ENCODE measurements around the gene ZNF438.
A peak's percentile ranks its signal among the peaks of the same experiment; 100 is the strongest.
"Not testable (repeated sequence)": the region's sequence is repeated elsewhere in the genome, so short reads cannot be mapped to it uniquely, and the experiment has no call there.

The ZNF438 gene, protein sequence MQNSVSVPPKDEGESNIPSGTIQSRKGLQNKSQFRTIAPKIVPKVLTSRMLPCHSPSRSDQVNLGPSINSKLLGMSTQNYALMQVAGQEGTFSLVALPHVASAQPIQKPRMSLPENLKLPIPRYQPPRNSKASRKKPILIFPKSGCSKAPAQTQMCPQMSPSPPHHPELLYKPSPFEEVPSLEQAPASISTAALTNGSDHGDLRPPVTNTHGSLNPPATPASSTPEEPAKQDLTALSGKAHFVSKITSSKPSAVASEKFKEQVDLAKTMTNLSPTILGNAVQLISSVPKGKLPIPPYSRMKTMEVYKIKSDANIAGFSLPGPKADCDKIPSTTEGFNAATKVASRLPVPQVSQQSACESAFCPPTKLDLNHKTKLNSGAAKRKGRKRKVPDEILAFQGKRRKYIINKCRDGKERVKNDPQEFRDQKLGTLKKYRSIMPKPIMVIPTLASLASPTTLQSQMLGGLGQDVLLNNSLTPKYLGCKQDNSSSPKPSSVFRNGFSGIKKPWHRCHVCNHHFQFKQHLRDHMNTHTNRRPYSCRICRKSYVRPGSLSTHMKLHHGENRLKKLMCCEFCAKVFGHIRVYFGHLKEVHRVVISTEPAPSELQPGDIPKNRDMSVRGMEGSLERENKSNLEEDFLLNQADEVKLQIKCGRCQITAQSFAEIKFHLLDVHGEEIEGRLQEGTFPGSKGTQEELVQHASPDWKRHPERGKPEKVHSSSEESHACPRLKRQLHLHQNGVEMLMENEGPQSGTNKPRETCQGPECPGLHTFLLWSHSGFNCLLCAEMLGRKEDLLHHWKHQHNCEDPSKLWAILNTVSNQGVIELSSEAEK

DNA sequence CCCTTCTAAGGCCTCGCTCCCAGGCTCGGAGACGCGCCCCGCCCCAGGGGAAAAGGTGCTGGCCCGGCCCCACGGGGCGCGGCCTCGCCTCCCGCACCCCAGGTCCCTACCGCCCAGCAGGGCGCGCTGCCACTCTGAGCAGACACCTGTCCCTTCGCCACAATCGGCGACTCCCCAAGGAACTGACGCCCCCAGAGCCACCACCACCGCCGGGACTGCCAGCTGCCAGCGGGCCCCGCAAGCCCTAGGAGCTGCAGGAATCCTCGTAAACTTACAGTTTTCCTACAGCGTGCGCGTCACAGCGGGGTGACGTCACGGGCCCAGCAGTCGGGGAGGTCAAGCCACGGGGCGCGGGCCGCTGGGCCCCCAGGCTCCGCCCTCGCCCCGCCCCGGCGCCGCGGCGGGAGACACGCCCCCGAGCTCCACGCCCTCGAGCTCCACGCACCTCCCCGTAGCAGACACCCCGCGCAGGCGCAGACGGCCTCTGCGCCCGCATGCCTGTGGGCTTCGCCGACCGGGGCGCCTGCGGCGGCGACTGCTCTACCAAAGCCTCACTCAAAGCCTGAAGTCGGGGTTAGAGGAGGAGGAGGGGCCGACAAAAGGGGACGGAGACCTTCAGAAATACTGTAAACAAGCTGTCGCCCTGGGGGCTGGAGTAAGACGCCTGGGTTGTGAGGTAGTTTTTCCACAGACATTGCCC is at the start of gene ZNF438:
Gene ZNF438, minus strand, starts transcription at position 308 of the 700 bp plus-strand sequence. CDS start 154,831 bp downstream, outside the sequence.
- peak; percentile 94 for DNase-seq

DNA sequence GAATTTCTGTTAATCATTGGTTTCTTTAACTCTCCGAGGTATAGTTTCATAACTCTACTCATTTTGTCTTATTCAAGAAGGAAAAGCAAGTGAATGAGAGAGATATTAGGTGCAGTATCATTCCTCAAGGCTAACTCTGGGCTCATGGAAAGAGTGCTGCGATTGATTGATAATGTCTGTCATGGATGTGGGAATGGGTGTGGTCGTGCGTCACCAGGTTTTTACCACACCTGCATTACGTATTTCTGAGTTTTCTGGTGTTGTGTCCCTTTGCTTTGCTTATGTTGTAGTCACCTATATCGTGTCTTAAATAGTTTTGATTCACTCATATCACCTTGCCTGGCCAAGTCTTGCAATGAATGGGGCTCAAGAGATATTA is 44.9 kb upstream of the ZNF438 start:
- no peak for DNase-seq

DNA sequence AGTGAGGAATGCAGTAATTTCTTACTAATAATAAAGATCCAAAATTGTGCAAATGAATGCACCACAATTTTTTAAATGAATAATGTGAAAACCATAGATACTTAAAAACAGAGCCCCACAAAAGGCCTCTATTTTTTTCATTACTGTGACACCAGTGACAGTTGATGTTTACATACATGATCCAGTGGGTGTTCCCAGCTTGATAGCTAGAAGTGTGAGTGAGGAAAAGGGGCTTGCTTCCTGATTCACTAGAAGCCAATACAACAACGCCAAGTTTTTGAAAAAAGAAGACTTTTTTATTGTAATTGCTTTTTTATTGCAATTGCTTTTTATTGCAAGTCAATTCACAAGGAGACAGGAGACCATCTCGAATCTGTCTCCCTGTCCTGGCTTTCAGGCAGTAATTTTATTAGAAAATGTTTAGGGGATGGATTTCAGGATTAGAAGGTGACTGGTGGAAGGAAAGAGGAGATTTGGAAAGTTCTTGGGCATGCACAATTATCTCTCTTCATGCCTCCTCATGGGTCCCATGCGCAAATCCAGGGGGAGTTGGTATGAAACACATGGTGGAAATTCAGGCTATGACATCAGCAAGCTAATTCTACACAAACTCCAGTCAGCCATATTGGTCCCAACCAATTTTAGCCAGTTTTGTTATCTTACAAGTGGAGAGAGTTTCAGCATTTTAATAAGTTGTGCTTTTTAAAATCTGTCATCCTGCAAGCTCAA is 44.4 kb upstream of the ZNF438 start:
- DNase-seq: no peak

DNA sequence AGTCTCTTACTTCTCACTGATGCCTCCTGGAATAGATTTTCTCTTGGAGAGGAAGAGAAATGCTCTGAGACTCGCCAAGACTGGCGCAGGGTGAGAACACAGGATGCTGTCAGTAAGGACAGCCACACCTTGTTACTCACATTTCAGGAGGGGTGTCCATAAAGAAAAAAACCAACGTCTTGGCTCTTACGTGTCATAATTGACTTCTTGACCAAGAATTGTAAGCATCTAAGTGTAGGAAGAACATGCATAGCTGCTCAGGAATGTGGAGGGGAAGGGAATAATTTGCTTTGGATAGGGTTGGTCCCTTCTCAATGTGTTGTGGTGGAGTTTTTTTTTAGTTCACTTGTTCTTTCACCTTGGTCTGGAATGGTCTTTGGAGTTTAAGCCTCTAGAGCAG is 43.8 kb upstream of the ZNF438 start:
- DNase-seq: no peak

DNA sequence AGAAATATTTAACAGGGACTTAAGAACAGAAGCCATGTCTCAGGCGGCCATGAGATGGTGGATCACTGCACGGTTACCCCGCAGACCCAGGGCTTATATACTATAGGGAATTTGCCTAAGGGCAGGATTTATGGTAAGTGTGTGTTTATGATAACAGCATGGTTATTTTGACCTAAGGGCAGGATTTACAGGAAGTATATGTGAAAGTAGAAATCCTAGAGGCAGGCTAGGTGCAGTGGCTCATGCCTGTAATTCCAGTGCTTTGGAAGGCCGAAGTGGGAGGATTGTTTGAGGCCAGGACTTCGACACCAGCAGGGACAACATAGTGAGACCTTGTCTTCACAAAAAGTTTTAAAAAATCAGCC is 43.0 kb upstream of the ZNF438 start:
- DNase-seq: no peak

DNA sequence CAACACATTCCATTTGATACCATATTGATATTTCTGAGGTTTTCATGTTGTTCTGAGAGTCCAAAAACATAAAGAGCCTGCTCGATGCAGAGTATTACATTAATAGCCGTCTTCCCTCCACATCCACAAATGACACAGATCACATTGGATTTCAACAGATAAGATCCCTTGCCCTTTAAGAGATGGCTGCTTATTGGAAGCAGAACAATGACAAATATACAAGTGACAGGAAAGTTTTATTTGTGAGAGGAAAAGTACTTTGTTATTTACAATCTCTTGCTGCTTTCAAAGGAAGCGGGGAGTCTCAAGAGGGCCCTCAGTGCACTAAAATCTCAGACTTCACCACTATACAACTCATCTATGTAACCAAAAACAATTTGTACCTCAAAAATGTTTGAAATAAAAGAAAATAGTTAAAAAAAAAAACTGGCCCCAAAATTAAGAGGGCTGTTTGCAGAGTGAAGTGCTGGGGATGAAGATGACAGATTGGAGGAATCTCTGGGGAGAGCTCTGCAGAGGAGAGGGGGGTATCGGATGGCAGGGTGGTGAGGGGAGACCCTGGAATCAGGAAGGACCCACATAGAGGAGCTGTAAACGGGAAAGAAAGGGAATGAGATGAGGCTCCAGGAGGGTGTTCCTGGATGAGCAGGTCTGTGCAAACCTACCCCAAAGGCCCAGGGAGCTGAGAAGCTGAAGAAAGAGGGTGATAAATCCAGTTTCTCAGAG is 42.5 kb upstream of the ZNF438 start:
- DNase-seq: no peak

DNA sequence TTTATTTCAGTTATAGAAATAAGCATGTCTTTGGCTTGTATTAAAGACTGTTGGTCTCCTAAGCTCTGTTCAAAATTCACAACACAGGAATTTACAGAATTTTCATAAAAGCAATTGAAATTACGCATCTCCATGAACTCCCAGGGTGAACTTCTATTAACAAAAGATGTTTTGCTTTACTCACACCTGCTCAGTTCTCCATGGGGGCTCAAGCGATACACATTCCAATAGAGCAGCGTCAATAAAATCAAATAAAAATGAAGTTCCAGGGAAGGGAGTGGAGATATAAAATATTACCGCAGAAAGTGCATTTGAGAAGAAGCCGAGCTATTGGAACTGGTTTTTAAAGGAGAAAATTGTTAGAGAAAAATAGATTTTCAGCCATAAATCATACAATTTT is 41.5 kb upstream of the ZNF438 start:
- no peak for DNase-seq

DNA sequence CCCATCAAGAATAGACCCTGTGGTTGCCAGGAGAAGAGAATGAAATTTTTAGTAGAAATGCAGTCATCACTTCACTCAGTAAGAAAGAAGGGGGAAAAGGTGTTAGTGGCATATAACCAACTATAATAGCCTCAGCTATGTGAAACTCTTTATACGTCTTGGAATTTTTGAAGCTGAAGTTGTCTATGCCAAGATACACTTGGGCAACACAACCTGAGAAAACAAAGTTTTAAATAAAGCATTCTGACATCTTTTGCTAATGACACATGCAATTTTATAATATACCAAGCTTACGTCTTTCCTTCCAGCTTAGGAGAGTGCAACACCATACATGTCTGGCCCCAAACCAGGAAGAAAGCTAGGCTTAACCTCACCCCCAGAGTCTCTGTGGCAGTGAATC is 40.8 kb upstream of the ZNF438 start:
- DNase-seq: no peak

DNA sequence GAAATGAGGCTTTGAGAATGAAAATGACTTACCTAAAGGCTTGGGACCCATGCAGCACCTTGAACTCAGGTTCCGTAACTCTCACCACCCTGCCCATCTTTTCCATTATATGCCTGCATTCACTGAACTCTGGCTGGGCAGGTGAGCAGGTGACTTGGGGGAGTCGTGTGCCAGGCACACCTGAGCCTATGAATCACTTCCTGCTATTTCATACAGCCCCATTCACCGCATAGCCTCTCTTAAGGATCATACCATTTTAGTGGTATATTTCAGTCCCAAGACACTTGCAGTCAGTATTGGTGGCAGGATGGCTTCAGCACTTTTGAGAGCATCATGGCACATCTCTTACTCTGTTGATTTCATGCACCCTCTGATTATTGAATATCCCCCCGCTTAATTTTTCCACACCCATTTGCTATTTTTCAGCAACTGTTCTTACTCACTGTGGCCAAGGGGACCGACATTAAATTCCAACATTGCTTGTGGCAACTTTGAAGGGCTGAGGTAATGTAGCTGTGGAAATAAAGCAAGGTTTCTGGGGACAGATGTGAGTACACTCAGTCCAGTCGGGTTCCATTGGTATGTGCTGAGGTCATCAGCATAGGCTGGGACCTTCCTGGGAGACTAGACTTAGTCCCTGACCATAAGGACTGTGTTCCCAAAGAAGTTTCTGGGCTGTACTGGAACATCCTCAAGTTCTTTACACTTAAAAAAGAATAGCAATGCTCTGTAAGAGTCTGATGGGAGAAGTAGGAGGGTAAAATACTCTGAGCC is 39.8 kb upstream of the ZNF438 start:
- DNase-seq: no peak

DNA sequence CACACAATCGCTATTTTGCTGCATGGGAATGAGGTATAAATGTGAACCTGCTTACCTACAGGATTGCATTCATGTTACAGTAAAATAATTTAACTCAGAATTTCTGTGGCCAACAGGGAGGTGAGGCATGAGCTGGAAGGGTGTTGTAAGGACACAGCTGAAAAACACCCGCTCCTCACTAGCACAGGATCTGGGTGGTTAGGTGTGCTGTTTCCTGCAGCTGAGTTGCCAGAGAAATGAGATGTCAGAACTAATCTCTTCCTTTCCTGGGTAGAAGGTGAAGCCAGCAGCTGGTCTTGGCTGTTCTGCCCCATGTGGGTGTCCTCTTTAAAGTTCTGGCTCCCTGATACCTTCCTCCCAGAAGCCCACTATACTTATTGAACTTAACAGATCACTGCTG is 39.0 kb upstream of the ZNF438 start:
- DNase-seq: no peak

DNA sequence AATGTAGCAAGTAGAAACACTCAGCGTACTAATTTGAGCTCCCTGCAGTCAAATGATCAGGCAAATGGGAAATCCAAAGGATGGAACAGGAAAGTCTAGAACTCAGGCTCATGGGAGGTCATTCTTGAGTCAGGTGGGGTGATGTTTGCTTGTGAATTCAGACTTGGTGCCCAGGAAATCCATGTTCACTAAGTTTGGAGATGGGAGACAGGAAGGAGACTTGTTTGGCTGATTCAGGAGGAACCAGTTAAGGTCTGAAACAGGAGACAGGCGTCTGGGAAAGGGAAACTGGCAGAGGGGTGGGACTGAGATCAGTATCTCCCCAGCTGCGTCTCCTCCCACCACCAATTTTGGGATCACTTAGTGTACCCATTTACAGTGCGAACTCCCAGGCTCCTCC is 38.4 kb upstream of the ZNF438 start:
- DNase-seq: no peak

DNA sequence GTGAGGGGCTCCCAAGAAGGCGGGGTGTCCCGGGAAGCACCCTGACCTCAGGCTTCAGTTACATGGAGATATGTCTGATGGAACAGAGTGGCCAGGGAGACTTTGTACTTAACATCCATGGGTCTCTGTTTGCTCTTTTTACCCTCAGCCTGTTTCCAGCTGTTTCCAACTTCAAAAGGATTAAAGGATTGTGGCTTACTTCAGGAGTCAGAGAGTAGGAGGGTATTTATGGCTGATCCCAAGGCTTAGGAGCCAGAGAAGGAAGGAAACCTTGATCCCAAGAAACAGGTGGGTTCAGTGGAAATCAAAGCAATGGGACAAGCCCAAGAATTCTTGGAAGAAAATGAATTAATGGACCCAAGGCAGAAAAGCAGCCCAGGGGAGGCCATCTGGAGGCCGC is 37.7 kb upstream of the ZNF438 start:
- no peak for DNase-seq

DNA sequence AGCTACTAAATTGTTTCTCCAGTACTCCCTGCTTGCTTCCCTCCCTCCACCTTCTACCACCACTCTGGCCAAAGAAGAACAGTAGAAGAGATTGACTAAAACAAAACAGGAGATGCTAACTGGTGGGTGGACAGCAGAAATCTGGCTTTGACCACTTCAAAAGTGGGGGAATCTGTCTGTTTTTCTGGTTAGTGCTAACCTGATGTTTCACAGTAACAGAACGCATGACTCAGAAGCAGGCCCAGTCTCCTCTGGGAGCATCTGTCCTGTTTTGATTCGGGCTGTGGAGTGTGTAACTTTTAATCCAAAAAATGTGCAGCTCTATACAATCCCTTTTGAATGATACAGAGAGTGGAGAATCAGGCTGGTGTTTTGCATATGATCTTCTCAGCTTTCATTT is 32.7 kb upstream of the ZNF438 start:
- no peak for DNase-seq

DNA sequence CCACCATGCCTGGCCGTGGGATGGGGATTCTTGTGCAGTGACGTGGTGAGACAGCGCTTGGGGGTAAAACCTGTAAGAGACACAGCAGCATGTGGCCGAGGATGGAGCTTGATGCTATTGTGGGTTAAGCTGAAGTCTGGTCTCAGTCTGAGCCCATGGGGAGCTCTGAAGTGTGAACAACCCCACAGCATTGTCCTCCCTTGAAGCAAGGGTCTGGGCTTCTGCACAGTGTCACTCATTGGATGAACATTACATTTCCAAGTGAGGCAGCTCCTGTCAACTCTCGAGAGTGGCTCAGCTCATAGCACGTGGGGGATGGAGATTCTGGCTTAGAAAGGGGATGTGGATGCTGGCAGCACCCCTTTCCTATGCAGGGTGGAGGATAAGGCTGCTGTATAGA is 32.2 kb upstream of the ZNF438 start:
- no peak for DNase-seq

DNA sequence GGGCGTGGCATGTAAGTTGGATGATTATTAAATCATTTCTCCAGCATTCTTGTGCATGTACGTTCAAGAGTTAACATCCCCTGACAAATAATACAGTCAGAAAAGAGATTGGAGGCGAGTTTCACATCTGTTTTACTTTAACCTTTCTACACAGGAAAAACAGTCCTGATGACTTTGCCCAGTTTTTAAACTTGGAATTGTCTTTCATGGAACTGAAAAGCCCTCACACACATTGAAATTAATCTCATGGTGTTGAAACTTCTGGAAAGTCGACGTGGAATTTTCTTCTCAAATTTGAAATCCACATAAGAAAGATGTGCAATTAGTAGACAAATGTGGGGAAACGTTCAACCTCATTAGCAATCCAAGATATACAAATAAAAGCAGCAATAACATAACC is 31.2 kb upstream of the ZNF438 start:
- no peak for DNase-seq

DNA sequence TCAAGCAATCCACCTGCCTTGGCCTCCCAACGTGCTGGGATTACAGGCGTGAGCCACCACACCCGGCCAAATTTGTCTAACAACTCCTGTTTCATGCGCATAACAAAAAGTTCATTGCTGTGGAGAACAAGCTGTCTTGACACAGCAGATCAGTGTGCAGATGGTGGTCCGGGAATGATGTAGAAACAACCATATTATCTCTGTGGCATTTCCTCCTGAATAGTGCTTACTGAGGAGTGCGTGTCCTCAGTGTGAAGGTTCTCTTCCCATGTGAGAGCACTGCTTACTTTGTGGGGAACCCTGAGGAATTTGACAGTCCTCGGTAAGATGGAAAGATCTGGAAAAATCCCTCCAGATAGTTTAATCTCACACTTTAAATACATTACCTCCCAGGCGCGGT is 30.3 kb upstream of the ZNF438 start:
- no peak for DNase-seq

DNA sequence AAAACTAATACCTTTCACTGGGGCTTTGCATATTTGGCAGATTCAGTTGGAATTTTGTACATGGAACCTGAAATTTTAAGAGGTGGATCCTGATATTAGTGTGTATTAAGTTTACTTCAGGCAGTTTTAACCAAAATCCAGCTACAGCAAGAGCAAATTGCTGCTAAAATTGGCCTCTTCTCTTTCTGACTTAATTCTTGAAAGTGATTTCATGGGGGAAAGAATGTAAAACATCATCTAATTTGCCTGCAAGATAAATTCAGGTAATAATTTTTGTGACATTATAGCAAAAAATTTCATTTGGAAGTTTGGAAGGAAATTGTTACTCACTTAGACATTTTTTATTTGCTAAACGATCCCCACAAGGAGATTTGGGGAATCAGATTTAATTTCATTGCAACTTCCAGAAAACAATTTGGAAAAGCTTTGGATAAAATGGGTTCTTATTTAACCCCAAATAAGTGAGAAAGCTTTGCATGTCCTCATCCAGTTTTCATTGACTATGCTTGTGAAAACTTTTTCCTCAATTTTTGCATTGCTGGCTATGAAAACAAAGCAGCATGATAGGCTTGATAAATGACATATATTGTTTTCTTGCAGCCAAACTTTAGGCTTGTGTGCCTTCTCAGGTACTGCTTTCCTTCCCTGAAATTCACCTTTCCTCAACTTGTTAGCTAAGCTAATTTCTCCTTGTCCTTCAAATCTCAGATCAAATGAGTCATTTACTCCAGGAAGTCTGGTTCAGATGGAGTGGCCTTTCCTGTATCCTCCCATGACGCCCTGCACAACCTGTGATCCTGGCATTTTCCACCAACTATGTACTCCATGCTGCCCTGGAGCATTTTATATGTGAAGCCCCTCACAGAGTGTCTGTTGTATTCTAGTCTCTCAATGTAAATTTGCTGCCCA is 27.4 kb upstream of the ZNF438 start:
- DNase-seq: no peak

DNA sequence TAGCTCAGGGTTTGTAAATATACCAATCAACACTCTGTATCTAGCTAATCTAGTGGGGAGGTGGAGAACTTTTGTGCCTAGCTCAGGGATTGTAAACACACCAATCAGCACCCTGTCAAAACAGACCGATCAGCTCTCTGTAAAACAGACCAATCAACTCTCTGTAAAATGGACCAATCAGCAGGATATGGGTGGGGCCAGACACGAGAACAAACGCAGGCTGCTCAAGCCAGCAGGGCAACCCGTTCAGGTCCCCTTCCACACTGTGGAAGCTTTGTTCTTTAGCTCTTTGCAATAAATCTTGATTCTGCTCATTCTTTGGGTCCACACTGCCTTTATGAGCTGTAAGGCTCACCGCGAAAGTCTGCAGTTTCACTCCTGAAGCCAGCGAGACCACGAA is 25.0 kb upstream of the ZNF438 start:
- DNase-seq: not testable (repeated sequence)

DNA sequence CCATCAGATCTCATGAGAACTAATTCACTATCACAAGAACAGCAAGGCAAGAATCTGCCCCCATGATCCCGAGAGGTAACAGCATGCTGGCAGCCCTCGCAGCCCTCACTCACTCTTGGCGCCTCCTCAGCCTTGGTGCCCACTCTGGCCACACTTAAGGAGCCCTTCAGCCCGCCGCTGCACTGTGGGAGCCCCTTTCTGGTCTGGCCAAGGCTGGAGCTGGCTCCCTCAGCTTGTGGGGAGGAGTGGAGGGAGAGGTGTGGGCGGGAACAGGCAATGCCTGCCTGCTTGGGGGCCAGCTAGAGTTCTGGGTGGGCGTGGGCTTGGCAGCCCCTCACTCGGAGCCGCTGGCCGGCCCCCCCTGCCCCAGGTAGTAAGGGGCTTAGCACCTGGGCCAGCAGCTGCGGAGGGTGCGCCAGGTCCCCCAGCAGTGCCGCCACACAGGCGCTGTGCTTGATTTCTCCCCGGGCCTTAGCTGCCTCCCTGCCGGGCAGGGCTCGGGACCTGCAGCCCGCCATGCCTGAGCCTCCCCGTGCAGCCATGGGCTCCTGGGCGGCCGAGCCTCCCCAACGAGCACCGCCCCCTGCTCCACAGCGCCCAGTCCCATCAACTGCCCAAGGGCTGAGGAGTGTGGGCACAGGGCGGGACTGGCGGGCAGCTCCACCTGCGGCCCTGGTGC is 24.0 kb upstream of the ZNF438 start:
- DNase-seq: no peak

DNA sequence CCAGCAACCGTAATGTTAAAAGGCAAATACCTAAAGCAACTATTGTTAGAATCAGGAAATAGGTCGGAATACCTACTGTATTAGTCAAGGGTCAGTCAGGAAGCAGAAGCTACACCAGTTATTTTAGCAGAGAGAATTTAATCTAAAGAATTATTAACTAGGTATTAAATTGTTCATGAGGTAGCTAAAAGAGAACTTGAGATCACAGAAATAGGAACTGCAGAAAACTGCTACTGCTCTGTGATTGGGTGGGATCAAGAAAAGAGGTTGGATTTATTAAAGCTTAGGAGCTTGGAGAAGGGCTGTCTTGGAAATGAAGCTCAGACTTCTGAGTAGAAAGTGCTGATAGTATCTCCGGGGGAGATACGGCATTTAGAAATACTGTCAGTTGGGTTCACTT is 20.0 kb upstream of the ZNF438 start:
- no peak for DNase-seq

Measured in midbrain (tissue), 1 donor.